Measurements from ENCODE around the gene BRD4. TPM values are rescaled to one million over a fixed set of nuclear protein-coding genes. Genes with fewer than 3 reads are reported as not detected.

Gene BRD4
- total and polyA plus RNA-seq, 2 donors, result 7.6 to 26.0 TPM

DNA sequence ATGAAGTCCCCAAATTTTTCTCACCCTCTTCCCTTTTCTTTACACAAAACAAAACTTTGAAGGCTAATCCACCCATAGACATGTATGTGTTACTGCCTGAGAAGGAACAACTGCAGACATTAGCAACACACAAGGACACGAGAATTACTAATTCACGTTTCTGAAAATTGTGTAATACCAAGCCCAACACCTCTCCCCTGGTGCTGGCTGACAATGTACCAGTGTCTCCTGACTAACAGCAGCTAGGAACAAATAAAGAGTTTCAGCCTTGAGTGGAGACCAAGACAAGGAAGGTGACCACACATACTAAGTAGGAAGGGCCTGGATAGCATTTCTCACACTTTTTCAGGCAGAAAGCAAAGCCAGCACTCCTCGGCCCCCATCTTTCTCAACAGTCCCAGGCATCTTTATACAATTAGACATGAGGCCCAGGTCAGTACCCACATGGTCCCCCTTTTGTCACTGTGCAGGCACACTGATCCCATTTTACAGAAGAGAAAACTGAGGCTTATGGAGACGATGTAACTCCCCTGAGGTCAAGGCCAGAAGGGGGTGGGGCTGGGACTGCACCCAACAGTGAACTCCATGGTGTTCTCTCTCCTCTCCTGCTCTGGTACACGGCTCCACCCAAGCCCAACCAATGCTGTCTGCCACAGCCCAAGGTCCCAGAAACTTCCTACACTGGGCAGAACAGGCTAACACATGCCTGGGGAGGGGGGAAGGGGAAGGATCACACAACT lies 8.7 kb downstream of the BRD4 start:
- no peaks in the 10 kb centered on the region for H3K9me3 ChIP-seq (ENCODE audit: control insufficient read depth in 2 of 2, insufficient read depth in 1 of 2, low read length in 1 of 2)
- no peak overlapping the region for H3K4me3 ChIP-seq (ENCODE audit: low read length in 2 of 2)
- DNase-seq (ENCODE audit: low read depth in 6 of 9, low spot score in 9 of 9), result no peak
- H3K27ac ChIP-seq (ENCODE audit: low read depth in 1 of 2, low read length in 1 of 2), result no peak overlapping the region
- no peaks in the 10 kb centered on the region for H3K27me3 ChIP-seq (ENCODE audit: control insufficient read depth in 2 of 2, insufficient read depth in 1 of 2, low read length in 1 of 2)
- peaks cover 1 to 2% of the 10 kb centered on the region in 2 donors for H3K36me3 ChIP-seq (ENCODE audit: control insufficient read depth in 2 of 2, insufficient read depth in 2 of 2, low read length in 1 of 2)
- WGBS, result 84% methylated on average over 5 of the region's 5 CpGs
- peaks cover 22 to 30% of the 10 kb centered on the region in 2 donors for H3K4me1 ChIP-seq (ENCODE audit: control insufficient read depth in 2 of 2, insufficient read depth in 2 of 2, low read length in 2 of 2)

DNA sequence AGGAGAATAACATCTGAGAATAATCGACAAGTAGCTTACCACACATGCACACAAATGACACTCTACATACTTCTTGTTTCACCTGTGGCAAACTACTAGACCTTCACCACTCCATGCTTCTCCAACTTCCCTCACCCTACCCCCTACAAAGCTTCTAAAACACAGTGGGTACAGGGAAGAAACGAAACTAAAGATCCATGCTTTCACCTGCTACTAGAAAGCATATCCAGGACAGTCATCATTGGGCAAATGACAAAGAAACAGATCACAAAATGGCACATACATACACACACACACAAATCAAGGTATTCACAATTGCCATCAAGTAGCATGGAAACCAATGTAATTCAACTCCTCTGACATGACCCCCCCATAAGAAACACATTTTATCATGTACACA lies 10.6 kb downstream of the BRD4 start:
- H3K4me3 ChIP-seq (ENCODE audit: low read length in 2 of 2), result no peak overlapping the region
- H3K9me3 ChIP-seq (ENCODE audit: control insufficient read depth in 2 of 2, insufficient read depth in 1 of 2, low read length in 1 of 2), result no peaks in the 10 kb centered on the region
- H3K36me3 ChIP-seq (ENCODE audit: control insufficient read depth in 2 of 2, insufficient read depth in 2 of 2, low read length in 1 of 2), result peaks cover 0 to 3% of the 10 kb centered on the region in 2 donors
- peaks cover 25 to 41% of the 10 kb centered on the region in 2 donors for H3K4me1 ChIP-seq (ENCODE audit: control insufficient read depth in 2 of 2, insufficient read depth in 2 of 2, low read length in 2 of 2)
- no peak for DNase-seq (ENCODE audit: low read depth in 6 of 9, low spot score in 9 of 9)
- H3K27me3 ChIP-seq (ENCODE audit: control insufficient read depth in 2 of 2, insufficient read depth in 1 of 2, low read length in 1 of 2), result no peaks in the 10 kb centered on the region
- 74% methylated on average over 2 of the region's 2 CpGs for WGBS
- no peak overlapping the region for H3K27ac ChIP-seq (ENCODE audit: low read depth in 1 of 2, low read length in 1 of 2)

DNA sequence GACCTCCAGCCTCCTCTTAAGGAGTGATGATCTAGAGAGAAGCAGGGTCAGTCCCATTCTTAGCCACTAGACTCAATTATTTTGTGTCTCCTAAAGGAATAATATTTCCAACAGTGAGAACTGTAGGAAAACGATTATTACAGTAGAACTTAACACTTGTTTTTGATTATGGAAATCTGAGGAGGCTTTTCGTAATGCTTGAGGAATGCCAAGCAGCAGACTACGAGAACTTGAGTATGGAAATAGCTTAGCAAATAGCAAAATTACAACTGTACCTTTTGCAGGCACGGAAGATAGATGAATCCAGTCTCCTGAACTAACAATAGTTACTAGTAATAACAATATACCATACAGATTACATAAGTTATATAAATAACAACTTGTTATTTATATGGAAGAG lies 12.2 kb downstream of the BRD4 start:
- Histone ChIP-seq H3K27ac (ENCODE audit: low read depth in 1 of 2, low read length in 1 of 2) (no peak overlapping the region), H3K4me1 (ENCODE audit: control insufficient read depth in 2 of 2, insufficient read depth in 2 of 2, low read length in 2 of 2) (peaks cover 24 to 34% of the 10 kb centered on the region in 2 donors), H3K36me3 (ENCODE audit: control insufficient read depth in 2 of 2, insufficient read depth in 2 of 2, low read length in 1 of 2) (peaks cover 2 to 3% of the 10 kb centered on the region in 2 donors), H3K27me3 (ENCODE audit: control insufficient read depth in 2 of 2, insufficient read depth in 1 of 2, low read length in 1 of 2) (no peaks in the 10 kb centered on the region), H3K4me3 (ENCODE audit: low read length in 2 of 2) (no peak overlapping the region), H3K9me3 (ENCODE audit: control insufficient read depth in 2 of 2, insufficient read depth in 1 of 2, low read length in 1 of 2) (no peaks in the 10 kb centered on the region)
- DNase-seq (ENCODE audit: low read depth in 6 of 9, low spot score in 9 of 9), result no peak
- WGBS, result 91% methylated on average over 4 of the region's 4 CpGs

DNA sequence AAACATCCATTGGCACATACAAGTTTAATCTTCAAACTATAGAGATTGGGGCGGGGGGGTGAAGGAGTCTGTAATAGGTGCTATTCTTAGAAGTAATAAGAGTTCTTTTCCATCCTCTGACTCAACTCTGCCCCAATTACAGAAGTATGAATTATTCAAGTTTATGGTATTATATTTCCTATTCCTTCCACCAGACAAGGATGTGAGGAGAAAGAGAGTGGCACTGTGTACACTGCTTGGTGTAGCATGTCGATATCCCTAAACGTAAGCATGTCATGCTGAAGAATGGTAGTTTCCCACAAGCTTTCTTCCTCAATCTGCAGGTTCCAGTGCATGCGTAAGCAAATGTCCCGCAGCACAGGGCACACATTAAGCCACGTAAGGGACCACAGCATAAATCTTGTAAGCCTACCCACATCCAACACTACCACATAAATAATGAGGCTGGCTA lies 14.1 kb downstream of the BRD4 start:
- 61% methylated on average over 6 of the region's 6 CpGs for WGBS
- Histone ChIP-seq H3K27ac (ENCODE audit: low read depth in 1 of 2, low read length in 1 of 2) (peak overlapping the region; percentile 10 to 46), H3K36me3 (ENCODE audit: control insufficient read depth in 2 of 2, insufficient read depth in 2 of 2, low read length in 1 of 2) (peaks cover 3% of the 10 kb centered on the region in 2 donors), H3K27me3 (ENCODE audit: control insufficient read depth in 2 of 2, insufficient read depth in 1 of 2, low read length in 1 of 2) (no peaks in the 10 kb centered on the region), H3K4me3 (ENCODE audit: low read length in 2 of 2) (no peak overlapping the region), H3K4me1 (ENCODE audit: control insufficient read depth in 2 of 2, insufficient read depth in 2 of 2, low read length in 2 of 2) (peaks cover 16 to 23% of the 10 kb centered on the region in 2 donors), H3K9me3 (ENCODE audit: control insufficient read depth in 2 of 2, insufficient read depth in 1 of 2, low read length in 1 of 2) (no peaks in the 10 kb centered on the region)
- DNase-seq (ENCODE audit: low read depth in 6 of 9, low spot score in 9 of 9), result no peak

DNA sequence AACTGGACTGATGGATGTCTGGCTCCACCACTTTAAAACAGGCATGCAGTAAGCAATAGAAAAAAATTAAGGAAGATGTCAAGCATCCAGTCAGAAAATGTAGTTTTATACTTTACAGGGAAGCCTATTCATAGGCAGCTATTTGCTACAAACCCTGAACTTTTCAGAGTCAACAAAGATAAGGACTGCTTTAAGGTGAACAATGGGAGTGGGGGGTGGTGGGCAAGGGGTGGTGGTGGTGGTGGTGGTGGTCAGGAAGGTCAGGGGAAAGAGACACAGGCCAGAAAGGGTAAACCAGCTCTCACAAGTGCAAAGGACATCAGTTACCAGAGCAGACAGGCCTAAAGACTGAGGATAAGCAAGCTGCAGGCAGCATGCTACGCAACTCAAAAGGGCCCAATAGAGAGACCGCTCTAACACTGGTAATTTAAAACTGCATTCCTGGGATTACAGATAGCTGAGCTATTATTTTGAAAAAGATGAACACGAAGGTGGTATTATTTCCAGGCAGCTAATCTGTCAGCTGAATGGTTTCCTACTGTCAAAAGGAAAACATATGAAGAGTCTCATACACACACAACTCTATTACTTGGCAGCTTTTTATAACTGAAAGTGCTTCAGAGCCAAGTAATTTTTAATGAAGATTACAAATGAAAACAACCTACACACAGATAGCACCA lies 14.8 kb downstream of the BRD4 start:
- Histone ChIP-seq H3K36me3 (ENCODE audit: control insufficient read depth in 2 of 2, insufficient read depth in 2 of 2, low read length in 1 of 2) (peaks cover 3% of the 10 kb centered on the region in 2 donors), H3K4me3 (ENCODE audit: low read length in 2 of 2) (no peak overlapping the region), H3K4me1 (ENCODE audit: control insufficient read depth in 2 of 2, insufficient read depth in 2 of 2, low read length in 2 of 2) (peaks cover 16 to 23% of the 10 kb centered on the region in 2 donors), H3K9me3 (ENCODE audit: control insufficient read depth in 2 of 2, insufficient read depth in 1 of 2, low read length in 1 of 2) (no peaks in the 10 kb centered on the region), H3K27me3 (ENCODE audit: control insufficient read depth in 2 of 2, insufficient read depth in 1 of 2, low read length in 1 of 2) (no peaks in the 10 kb centered on the region), H3K27ac (ENCODE audit: low read depth in 1 of 2, low read length in 1 of 2) (no peak overlapping the region)
- WGBS, result 73% methylated on average over 3 of the region's 3 CpGs
- DNase-seq (ENCODE audit: low read depth in 6 of 9, low spot score in 9 of 9), result no peak

DNA sequence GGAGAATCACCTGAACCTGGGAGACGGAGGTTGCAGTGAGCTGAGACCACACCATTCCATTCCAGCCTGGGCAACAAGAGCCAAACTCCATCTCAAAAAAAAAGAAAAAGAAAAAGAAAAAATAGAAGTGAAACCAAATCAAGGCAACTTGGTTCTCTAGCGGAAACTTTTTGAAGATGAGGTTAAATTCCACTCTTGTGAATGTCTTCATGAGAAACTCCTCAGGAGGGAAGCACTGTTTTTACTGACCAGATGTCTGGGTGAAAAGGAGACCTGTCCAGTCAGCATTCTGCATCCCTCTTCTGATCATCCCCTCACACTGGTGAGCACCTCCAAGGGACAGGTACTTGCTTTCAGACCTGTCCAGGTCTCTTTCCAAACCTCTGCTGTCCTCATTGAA lies 15.8 kb downstream of the BRD4 start:
- WGBS, result 69% methylated on average over 2 of the region's 2 CpGs
- no peak for DNase-seq (ENCODE audit: low read depth in 6 of 9, low spot score in 9 of 9)
- H3K4me1 ChIP-seq (ENCODE audit: control insufficient read depth in 2 of 2, insufficient read depth in 2 of 2, low read length in 2 of 2), result peaks cover 16 to 28% of the 10 kb centered on the region in 2 donors
- no peaks in the 10 kb centered on the region for H3K27me3 ChIP-seq (ENCODE audit: control insufficient read depth in 2 of 2, insufficient read depth in 1 of 2, low read length in 1 of 2)
- no peak overlapping the region for H3K4me3 ChIP-seq (ENCODE audit: low read length in 2 of 2)
- peak overlapping the region in 1 of 2 donors; percentile 7 for H3K27ac ChIP-seq (ENCODE audit: low read depth in 1 of 2, low read length in 1 of 2)
- H3K36me3 ChIP-seq (ENCODE audit: control insufficient read depth in 2 of 2, insufficient read depth in 2 of 2, low read length in 1 of 2), result peaks cover 3% of the 10 kb centered on the region in 2 donors
- no peaks in the 10 kb centered on the region for H3K9me3 ChIP-seq (ENCODE audit: control insufficient read depth in 2 of 2, insufficient read depth in 1 of 2, low read length in 1 of 2)

DNA sequence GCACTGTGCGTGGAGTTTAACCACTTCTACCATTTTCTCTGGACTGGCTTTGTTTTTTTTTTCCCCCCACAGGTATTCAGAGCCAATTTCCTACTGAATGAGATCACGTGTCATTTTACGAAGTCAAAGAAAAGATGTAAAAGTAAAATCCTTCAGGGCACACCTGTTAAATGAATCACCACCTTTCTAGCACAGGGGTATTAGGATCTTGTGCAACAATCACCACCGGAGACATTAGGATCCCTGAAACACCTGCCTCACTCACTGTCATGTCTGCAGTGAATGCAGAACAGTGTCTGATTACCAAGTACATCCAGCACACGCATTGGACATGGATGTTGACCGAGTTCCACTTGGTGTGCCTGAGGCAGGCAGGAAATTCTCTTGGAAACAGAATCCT lies 17.2 kb downstream of the BRD4 start:
- peaks cover 16 to 38% of the 10 kb centered on the region in 2 donors for H3K4me1 ChIP-seq (ENCODE audit: control insufficient read depth in 2 of 2, insufficient read depth in 2 of 2, low read length in 2 of 2)

DNA sequence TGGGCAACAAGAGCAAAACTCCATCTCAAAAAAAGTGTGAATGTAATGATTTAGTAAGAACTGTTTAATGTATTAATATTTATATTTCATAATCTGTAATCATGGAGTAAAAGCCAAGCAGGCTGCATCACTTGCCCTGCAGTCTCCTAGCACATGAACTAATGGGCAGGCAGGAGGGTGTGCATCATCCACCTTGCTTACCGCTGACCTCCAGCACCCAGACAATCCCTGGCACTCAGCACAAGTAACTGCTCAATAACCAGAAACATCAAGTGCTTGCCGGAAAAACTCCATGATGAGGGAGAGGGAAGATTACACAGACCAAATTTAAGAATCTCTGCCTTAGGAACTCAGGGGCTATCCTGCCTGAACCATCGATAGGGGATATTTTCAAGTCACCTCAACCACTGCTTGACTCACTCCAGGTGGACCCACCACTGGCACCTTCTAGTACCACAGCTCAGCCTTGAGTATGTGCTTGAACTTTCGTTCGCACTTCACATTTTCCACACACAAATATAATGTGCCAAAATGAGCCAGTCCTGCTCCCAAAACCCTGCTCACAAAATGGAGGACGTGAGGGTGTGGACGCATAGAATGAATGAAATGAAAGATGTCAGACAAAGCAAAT lies 18.6 kb downstream of the BRD4 start:
- Histone ChIP-seq H3K27ac (ENCODE audit: low read depth in 1 of 2, low read length in 1 of 2) (no peak overlapping the region), H3K9me3 (ENCODE audit: control insufficient read depth in 2 of 2, insufficient read depth in 1 of 2, low read length in 1 of 2) (no peaks in the 10 kb centered on the region), H3K4me3 (ENCODE audit: low read length in 2 of 2) (no peak overlapping the region), H3K27me3 (ENCODE audit: control insufficient read depth in 2 of 2, insufficient read depth in 1 of 2, low read length in 1 of 2) (no peaks in the 10 kb centered on the region), H3K36me3 (ENCODE audit: control insufficient read depth in 2 of 2, insufficient read depth in 2 of 2, low read length in 1 of 2) (peaks cover 2 to 3% of the 10 kb centered on the region in 2 donors), H3K4me1 (ENCODE audit: control insufficient read depth in 2 of 2, insufficient read depth in 2 of 2, low read length in 2 of 2) (peaks cover 12 to 40% of the 10 kb centered on the region in 2 donors)
- DNase-seq (ENCODE audit: low read depth in 6 of 9, low spot score in 9 of 9), result no peak
- 95% methylated on average over 7 of the region's 7 CpGs for WGBS

More for the DNA sequence above, 17.2 kb downstream of the BRD4 start:
- Histone ChIP-seq H3K27ac (ENCODE audit: low read depth in 1 of 2, low read length in 1 of 2) (no peak overlapping the region), H3K36me3 (ENCODE audit: control insufficient read depth in 2 of 2, insufficient read depth in 2 of 2, low read length in 1 of 2) (peaks cover 3% of the 10 kb centered on the region in 2 donors), H3K9me3 (ENCODE audit: control insufficient read depth in 2 of 2, insufficient read depth in 1 of 2, low read length in 1 of 2) (no peaks in the 10 kb centered on the region), H3K27me3 (ENCODE audit: control insufficient read depth in 2 of 2, insufficient read depth in 1 of 2, low read length in 1 of 2) (no peaks in the 10 kb centered on the region), H3K4me3 (ENCODE audit: low read length in 2 of 2) (no peak overlapping the region)
- 94% methylated on average over 6 of the region's 6 CpGs for WGBS
- no peak for DNase-seq (ENCODE audit: low read depth in 6 of 9, low spot score in 9 of 9)

DNA sequence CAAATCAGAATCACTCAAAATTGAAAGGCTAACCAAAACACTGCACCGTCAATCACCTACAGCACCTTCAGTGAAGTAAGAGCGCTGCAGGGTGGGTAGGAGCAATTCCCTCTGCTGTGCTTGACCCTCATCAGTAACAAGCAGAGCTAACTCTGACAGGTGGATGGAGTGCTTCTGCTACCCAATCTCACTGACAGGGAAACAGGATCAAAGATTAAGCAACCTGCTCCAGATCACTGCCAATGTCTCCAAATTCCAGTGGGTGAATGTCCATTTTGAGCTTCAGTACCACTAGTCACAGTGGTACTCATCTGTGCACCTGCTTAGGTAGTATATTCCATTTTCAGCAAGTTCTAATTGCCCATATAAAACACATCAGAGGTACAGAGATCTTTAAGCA lies 25.2 kb downstream of the BRD4 start:
- H3K9me3 ChIP-seq (ENCODE audit: control insufficient read depth in 2 of 2, insufficient read depth in 1 of 2, low read length in 1 of 2), result no peaks in the 10 kb centered on the region
- H3K27ac ChIP-seq (ENCODE audit: low read depth in 1 of 2, low read length in 1 of 2), result no peak overlapping the region
- no peak for DNase-seq (ENCODE audit: low read depth in 6 of 9, low spot score in 9 of 9)
- 97% methylated on average over 2 of the region's 2 CpGs for WGBS
- no peak overlapping the region for H3K4me3 ChIP-seq (ENCODE audit: low read length in 2 of 2)
- peaks cover 0 to 3% of the 10 kb centered on the region in 2 donors for H3K36me3 ChIP-seq (ENCODE audit: control insufficient read depth in 2 of 2, insufficient read depth in 2 of 2, low read length in 1 of 2)
- H3K4me1 ChIP-seq (ENCODE audit: control insufficient read depth in 2 of 2, insufficient read depth in 2 of 2, low read length in 2 of 2), result peaks cover 8 to 29% of the 10 kb centered on the region in 2 donors
- no peaks in the 10 kb centered on the region for H3K27me3 ChIP-seq (ENCODE audit: control insufficient read depth in 2 of 2, insufficient read depth in 1 of 2, low read length in 1 of 2)
